OCI-LY1 (cell line): ENCODE measurements around the gene ANKK1.

ENCODE experiments used
- H2AFZ ChIP-seq: fragments of 200-600 bp; sonication (generic), shearing (Covaris generic); 2 replicates; pipeline ENCODE4 v1.6.0; 2014; ENCODE audit warnings: antibody characterized with exemption, mild to moderate bottlenecking, low read length
- H3F3A ChIP-seq: fragments of 200-600 bp; sonication (generic), shearing (Covaris generic); 2 replicates; pipeline ENCODE4 v1.6.0; 2014; ENCODE audit warnings: mild to moderate bottlenecking, antibody characterized with exemption, low read length, moderate library complexity; ENCODE audit not compliant: insufficient read depth
- H3K27ac ChIP-seq: fragments of 200-600 bp; sonication (generic); 2 replicates; pipeline ENCODE4 v1.5.1; 2014; ENCODE audit warnings: low read length, mixed run types, mild to moderate bottlenecking, low read depth; ENCODE audit not compliant: poor library complexity, severe bottlenecking
- H3K27me3 ChIP-seq: fragments of 200-600 bp; sonication (generic); 2 replicates; pipeline ENCODE4 v1.6.0; 2014; ENCODE audit warnings: antibody characterized with exemption, mild to moderate bottlenecking, low read length, moderate library complexity; ENCODE audit not compliant: insufficient read depth
- H3K36me3 ChIP-seq: fragments of 200-600 bp; sonication (generic); 2 replicates; pipeline ENCODE4 v1.6.1; 2014; ENCODE audit warnings: mild to moderate bottlenecking, antibody characterized with exemption, low read length, moderate library complexity, mixed read lengths; ENCODE audit not compliant: insufficient read depth
- H3K4me1 ChIP-seq: fragments of 200-600 bp; sonication (generic); 2 replicates; pipeline ENCODE4 v1.5.1; 2014; ENCODE audit warnings: mild to moderate bottlenecking, low read length, moderate library complexity; ENCODE audit not compliant: insufficient read depth, severe bottlenecking
- H3K4me2 ChIP-seq: fragments of 200-600 bp; sonication (generic), shearing (Covaris generic); 2 replicates; pipeline ENCODE4 v1.6.1; 2014; ENCODE audit warnings: low read length
- H3K4me3 ChIP-seq: fragments of 200-600 bp; sonication (generic); 2 replicates; pipeline ENCODE4 v1.5.1; 2014; ENCODE audit warnings: low read length, low read depth, mild to moderate bottlenecking, mixed read lengths; ENCODE audit not compliant: poor library complexity, severe bottlenecking
- H3K79me2 ChIP-seq: fragments of 200-600 bp; shearing (Covaris generic); 2 replicates; pipeline ENCODE4 v1.6.1; 2016; ENCODE audit warnings: mixed run types, low read length, mixed read lengths; ENCODE audit not compliant: insufficient read depth
- H3K9ac ChIP-seq: fragments of 200-600 bp; sonication (generic), shearing (Covaris generic); 2 replicates; pipeline ENCODE4 v1.6.1; 2014; ENCODE audit warnings: mild to moderate bottlenecking, low read length, mixed read lengths
- H3K9me2 ChIP-seq: fragments of 200-600 bp; sonication (generic), shearing (Covaris generic); 2 replicates; pipeline ENCODE4 v1.6.1; 2014; ENCODE audit warnings: low read depth, mild to moderate bottlenecking, low read length, mixed read lengths
- H3K9me3 ChIP-seq: fragments of 200-600 bp; shearing (Covaris generic); 2 replicates; pipeline ENCODE4 v1.6.1; 2014; ENCODE audit warnings: low read length, mixed read lengths
- H4K20me1 ChIP-seq: fragments of 200-600 bp; sonication (generic), shearing (Covaris generic); 2 replicates; pipeline ENCODE4 v1.6.0; 2016; ENCODE audit warnings: mild to moderate bottlenecking, low read length; ENCODE audit not compliant: insufficient read depth
- EZH2 ChIP-seq: fragments of 200-600 bp; sonication (generic), shearing (Covaris generic); IDR thresholded peaks from 2 replicates; pipeline ENCODE4 v1.8.0; 2017; ENCODE audit warnings: borderline replicate concordance, mixed run types, mild to moderate bottlenecking, antibody characterized with exemption, low read length, moderate library complexity, mixed read lengths
- TF ChIP-seq, protein P1 (sequence below): fragments of 200-600 bp; sonication (generic), shearing (Covaris generic); IDR thresholded peaks from 2 replicates; pipeline ENCODE4 v1.5.1; 2017; ENCODE audit warnings: mild to moderate bottlenecking, antibody characterized with exemption, low read length, moderate library complexity, mixed read lengths

Gene ANKK1

GRCh38 chr11:113410414-113411135 is 23.0 kb downstream of the ANKK1 start:
- H3K9ac ChIP-seq, result no peak overlapping the region
- no peaks in the 10 kb centered on the region for H3K79me2 ChIP-seq
- no peaks in the 10 kb centered on the region for H3K36me3 ChIP-seq
- H3K9me2 ChIP-seq, result no peaks in the 10 kb centered on the region
- H3K4me1 ChIP-seq, result no peaks in the 10 kb centered on the region
- H3K4me2 ChIP-seq, result no peak overlapping the region
- H3K27ac ChIP-seq, result no peak overlapping the region
- no peak overlapping the region for H2AFZ ChIP-seq
- H3K4me3 ChIP-seq, result no peak overlapping the region
- no peaks in the 10 kb centered on the region for H3K9me3 ChIP-seq
- TF ChIP-seq, protein P1, sequence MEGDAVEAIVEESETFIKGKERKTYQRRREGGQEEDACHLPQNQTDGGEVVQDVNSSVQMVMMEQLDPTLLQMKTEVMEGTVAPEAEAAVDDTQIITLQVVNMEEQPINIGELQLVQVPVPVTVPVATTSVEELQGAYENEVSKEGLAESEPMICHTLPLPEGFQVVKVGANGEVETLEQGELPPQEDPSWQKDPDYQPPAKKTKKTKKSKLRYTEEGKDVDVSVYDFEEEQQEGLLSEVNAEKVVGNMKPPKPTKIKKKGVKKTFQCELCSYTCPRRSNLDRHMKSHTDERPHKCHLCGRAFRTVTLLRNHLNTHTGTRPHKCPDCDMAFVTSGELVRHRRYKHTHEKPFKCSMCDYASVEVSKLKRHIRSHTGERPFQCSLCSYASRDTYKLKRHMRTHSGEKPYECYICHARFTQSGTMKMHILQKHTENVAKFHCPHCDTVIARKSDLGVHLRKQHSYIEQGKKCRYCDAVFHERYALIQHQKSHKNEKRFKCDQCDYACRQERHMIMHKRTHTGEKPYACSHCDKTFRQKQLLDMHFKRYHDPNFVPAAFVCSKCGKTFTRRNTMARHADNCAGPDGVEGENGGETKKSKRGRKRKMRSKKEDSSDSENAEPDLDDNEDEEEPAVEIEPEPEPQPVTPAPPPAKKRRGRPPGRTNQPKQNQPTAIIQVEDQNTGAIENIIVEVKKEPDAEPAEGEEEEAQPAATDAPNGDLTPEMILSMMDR, result no peak
- no peak for TF ChIP-seq EZH2
- H3K27me3 ChIP-seq, result no peaks in the 10 kb centered on the region
- no peaks in the 10 kb centered on the region for H4K20me1 ChIP-seq
- H3F3A ChIP-seq, result no peaks in the 10 kb centered on the region

DNA sequence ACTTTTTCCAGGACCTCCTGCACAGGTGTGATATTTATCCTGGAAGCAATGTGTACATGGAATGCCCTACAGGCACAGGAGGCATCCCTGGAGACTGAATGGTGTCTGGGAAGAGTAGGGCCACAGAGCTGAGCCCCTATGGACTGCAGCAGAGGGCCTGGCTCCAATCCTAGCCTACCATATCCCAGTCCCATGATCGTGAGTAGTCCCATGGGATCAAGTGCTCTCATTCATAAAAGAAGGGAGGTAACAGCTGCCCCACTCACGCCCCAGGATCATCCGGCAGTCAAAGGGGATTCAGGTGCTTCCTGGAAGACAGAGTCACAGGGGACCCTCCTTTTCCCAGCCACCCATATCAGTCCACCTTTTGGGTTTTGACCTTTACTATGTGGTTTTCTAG is 24.0 kb downstream of the ANKK1 start:
- no peak overlapping the region for H3K27ac ChIP-seq
- H2AFZ ChIP-seq, result no peak overlapping the region
- no peaks in the 10 kb centered on the region for H3K4me1 ChIP-seq
- H3K36me3 ChIP-seq, result no peaks in the 10 kb centered on the region
- H3K4me2 ChIP-seq, result no peak overlapping the region
- TF ChIP-seq EZH2, result no peak
- TF ChIP-seq, protein P1, result no peak
- no peaks in the 10 kb centered on the region for H3K9me2 ChIP-seq
- H3F3A ChIP-seq, result no peaks in the 10 kb centered on the region
- no peaks in the 10 kb centered on the region for H4K20me1 ChIP-seq
- H3K9ac ChIP-seq, result no peak overlapping the region
- no peak overlapping the region for H3K4me3 ChIP-seq
- H3K27me3 ChIP-seq, result no peaks in the 10 kb centered on the region
- no peaks in the 10 kb centered on the region for H3K79me2 ChIP-seq
- H3K9me3 ChIP-seq, result no peaks in the 10 kb centered on the region

- Histone ChIP-seq H3K9me2 (no peaks in the 10 kb centered on the region), H3K36me3 (no peaks in the 10 kb centered on the region), H3K4me2 (no peak overlapping the region), H4K20me1 (no peaks in the 10 kb centered on the region), H3K27ac (no peak overlapping the region), H3K9ac (no peak overlapping the region), H3K9me3 (no peaks in the 10 kb centered on the region), H3K27me3 (no peaks in the 10 kb centered on the region), H3K4me1 (no peaks in the 10 kb centered on the region), H3K4me3 (no peak overlapping the region), H2AFZ (no peak overlapping the region), H3K79me2 (no peaks in the 10 kb centered on the region), H3F3A (no peaks in the 10 kb centered on the region)
- TF ChIP-seq, protein P1, result no peak
- TF ChIP-seq EZH2, result no peak
Measured at GRCh38 chr11:113412675-113413074, 25.1 kb downstream of the ANKK1 start.
